ENCODE measurements around the gene FCRL2. TPM values are rescaled to one million over a fixed set of nuclear protein-coding genes. Genes with fewer than 3 reads are reported as not detected.

Gene FCRL2
- total RNA-seq = not detected
- long read RNA-seq = 0 reads

DNA sequence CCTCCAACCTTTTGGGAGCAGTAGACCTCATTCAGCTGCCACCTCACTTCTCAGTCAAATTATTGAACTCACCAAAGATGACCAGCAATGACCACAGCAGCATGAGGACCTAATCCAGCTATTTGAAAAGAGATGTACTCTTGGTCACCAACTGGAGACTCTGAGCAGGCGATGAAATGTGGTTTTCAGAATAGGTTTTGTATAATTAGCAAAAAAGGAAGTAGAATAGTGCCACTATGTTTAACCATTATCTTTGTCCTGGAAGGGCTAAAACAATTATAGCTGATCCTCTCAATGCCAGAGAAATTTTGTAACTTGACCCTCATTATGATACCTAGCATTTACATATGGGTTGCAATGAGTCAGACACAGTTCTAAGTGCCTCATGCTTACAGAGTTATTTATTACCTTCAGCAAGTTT, at the start of gene FCRL2:
Gene FCRL2, minus strand, starts transcription at position 162 of the 421 bp plus-strand sequence. Its CDS starts 59 bp downstream, at position 103.
- DNase-seq (ENCODE audit: low spot score) = no peak

DNA sequence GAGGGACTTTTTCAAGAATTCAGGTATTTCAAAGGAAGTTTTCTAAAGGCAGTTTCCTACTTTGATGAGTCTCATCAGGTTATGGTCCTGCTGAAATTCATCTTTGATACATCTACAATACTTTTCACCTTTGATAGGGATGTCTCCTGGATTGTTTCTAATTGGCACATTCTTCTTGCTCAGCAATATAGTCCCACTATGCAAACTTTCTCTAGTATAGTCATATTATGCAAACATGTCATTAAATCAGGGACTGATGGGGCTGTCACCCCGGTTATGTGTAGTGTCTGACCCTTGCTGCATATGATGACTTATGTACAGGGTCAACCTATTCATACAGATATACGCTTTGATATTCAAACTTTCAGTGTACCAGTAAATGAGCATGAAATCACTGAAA, 43.4 kb upstream of the FCRL2 start:
- DNase-seq (ENCODE audit: low spot score) = no peak

- no peak for DNase-seq (ENCODE audit: low spot score)
Measured at GRCh38 chr1:157819896-157820295, 43.0 kb upstream of the FCRL2 start, which contains the start of gene FCRL1. TSS of gene FCRL1 (minus strand) at chr1:157820120. CDS start at chr1:157820037, 83 bp downstream.

GRCh38 chr1:157819215-157819614, 42.3 kb upstream of the FCRL2 start:
- DNase-seq (ENCODE audit: low spot score) = no peak

DNA sequence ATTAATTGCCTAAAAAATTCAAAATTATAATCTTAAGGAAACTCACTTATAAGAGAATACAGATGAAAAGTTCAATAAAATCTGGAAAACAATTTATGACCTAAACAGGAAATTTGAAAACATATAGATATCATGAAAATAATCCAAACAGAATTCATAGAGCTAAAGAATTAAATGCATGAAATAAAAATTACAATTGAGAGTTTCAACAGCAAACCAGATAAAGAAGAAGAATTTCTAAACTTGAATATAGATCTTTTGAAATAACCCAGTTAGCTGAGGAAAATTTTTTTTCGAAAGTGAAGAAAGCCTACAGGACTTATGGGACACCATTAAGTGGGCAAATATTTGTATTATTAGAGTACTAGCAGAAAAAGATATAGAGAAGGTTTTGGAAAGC, 36.3 kb upstream of the FCRL2 start:
- DNase-seq (ENCODE audit: low spot score) = no peak

GRCh38 chr1:157806431-157807149, 29.7 kb upstream of the FCRL2 start:
- no peak for DNase-seq (ENCODE audit: low spot score)

DNA sequence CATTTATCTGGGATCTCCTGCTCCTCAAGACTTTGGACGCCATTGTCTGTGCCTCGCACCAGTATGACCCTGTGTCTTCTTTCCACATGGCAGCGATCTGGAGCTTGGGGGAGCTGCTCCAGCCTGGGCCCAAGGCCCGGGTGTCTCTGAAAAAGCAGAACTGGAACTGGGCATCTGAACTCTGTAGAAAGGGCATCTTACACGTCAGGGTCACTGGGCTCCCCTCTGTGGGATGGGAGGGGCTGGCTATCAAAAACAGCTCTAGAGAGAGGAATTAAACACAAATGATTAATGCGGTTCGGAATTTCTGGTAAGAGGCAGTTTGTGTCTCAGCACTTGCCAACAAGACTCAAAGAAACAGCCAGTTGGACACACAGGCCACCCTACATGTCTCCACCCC, 26.9 kb upstream of the FCRL2 start:
- no peak for DNase-seq (ENCODE audit: low spot score)

GRCh38 chr1:157799996-157800395, 23.1 kb upstream of the FCRL2 start:
- DNase-seq (ENCODE audit: low spot score) = no peak

GRCh38 chr1:157798211-157798610, 21.3 kb upstream of the FCRL2 start:
- DNase-seq (ENCODE audit: low spot score) = no peak

GRCh38 chr1:157785248-157785647, 8.3 kb upstream of the FCRL2 start:
- DNase-seq (ENCODE audit: low spot score) = no peak

- DNase-seq (ENCODE audit: low spot score) = no peak
Measured at GRCh38 chr1:157784801-157785200, 7.9 kb upstream of the FCRL2 start.

GRCh38 chr1:157782931-157783330, 6.0 kb upstream of the FCRL2 start:
- no peak for DNase-seq (ENCODE audit: low spot score)

DNA sequence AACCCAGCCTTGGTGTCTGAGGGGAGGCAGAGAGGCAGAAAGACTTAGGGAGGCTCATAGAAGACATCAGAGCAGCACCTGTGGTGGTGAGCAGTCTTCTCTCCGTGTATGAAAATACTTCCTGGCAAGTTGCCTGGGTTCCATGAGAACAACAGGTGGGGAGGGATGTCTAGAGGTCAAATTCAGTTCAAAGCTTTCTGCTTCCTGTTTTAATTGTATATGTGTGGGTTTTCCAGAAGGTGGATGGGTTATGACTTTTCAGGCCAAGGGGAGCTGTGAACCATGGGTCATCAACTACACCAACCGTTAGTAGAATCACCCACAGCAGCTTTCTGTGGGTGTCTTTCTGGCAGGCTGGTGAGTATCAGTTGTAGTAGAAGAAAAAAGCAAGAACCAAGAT, 4.1 kb upstream of the FCRL2 start:
- no peak for DNase-seq (ENCODE audit: low spot score)

DNA sequence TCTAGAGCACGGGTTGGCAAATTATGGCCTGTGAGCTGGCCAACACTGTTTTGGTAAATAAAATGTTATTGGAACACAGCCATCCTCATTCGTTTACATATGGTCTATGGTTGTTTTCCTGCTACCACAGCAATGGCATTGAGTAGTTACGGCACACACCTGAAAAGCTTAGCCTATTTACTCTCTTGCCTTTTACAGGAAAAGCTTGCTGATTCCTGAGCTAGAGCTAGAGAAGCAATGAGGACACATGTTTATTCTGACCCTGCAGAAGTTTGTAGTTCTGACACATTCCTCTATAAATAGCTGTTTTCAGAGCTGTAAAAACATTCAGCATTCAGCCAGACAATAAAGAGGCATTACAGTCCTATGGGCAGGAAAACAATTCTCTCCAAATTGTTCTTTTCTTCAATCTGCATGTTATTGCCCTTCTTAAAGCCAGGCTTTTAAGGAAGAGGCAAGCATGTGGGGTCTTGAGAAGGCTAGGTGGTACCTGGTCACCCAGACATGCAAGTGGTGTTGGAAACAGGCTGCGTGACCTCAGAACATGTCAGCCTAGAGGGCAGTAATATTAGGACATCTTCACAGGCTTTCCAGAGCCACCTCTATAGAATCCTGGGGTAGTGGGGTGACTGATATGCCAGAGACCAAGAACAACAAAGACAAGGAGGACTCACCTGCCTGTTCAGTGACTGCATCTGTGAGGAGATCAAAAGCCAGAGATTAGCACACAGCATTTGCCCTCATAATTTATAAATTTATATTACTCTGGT, 1.6 kb downstream of the FCRL2 start:
- DNase-seq (ENCODE audit: low spot score) = no peak

GRCh38 chr1:157774412-157774811, 2.5 kb downstream of the FCRL2 start:
- DNase-seq (ENCODE audit: low spot score) = no peak

DNA sequence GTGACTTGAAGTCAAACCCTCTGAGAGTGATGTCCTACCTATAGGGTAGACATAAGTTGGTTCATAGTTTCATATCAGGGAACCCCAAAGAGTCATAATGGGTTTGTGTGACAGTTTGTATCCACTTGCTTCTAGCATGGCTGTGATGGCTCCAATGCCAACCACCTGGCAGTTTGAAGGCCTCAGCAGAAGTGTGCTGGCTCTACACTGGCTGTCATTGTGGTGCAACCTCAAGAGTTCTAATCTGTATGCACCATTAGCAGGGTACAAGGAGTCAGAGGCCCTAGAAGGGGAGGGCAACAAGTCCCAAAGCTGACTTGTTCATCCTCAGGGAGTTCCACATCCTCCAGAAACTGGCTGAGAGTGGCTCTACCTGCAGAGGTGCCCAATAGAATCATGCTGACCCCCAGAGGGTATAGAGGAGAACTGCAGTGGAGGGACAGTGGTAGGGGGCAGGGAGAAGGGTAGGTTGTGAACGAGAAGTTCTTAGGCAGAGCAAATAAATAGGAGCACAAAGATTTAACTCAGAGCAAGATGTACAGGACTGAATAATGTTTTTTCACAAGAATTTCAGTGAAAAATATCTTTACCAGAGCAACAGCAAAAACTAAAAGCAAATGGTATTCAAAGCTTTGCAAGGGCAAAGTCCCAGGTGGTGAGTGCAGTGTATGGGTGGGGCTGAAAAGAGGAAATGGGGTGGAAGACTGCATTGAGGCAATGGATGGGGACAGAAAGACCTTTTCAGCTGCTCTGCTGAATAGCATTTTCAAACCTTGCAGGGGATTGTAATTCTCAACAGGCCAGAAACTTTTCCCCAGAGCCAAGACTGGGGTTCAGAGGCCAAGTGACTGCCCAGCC, 3.2 kb downstream of the FCRL2 start:
- no peak for DNase-seq (ENCODE audit: low spot score)

GRCh38 chr1:157771661-157772425, 5.1 kb downstream of the FCRL2 start:
- no peak for DNase-seq (ENCODE audit: low spot score)

DNA sequence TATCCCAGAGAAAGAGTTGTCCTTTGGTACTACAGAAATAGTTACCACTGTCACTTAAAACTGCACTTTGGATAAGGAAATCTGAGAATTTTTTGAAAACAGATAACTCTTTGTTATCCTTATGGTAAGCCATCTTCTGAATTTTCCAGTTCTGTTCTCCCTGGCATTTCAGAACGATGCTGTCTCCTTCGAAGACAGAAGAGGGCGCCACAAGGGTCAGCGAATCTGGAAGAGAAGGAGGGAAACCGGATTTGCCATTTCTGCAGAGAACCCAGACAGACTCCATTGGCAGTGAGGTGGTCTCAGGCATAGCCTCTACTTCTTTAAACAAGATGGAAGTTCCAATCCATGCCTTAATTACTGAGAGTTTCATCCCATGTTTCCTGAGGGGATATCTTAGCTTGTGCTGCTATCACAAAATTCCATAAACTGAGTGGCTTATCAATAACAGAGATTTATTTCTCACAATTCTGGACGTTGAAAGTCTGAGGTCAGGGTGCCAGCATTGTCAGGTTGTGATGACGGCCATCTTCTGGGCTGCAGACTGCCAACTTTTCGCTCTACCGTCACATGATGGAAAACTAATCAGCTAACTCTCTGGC, 6.4 kb downstream of the FCRL2 start:
- DNase-seq (ENCODE audit: low spot score) = no peak

DNA sequence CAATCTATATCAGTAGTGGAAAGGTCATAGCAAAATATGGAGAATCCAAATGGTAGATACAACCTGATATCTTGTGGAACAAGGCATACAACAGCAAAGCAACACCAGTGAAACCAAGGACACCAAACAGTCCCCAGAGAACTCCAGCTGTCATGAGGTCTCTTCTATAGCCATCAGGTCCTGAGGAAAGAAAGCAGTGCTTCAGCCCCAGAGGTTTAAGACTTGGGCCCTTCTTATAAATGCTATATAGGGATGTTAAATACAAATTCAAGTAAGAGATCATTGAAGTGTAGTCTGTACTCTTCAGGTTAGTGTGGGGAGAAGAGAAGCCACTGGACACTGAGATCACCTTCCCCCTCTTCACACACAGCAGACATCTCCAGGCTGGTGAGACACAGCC, 10.1 kb downstream of the FCRL2 start:
- DNase-seq (ENCODE audit: low spot score) = no peak

- no peak for DNase-seq (ENCODE audit: low spot score)
Measured at GRCh38 chr1:157758018-157758417, 18.9 kb downstream of the FCRL2 start.

Data from mesenteric fat pad (tissue), 1 donor.